Upper lobe of right lung (tissue), 1 donor: ENCODE results near the gene CMIP. TPM values are rescaled to one million over a fixed set of nuclear protein-coding genes. Genes with fewer than 3 reads are reported as not detected.

Experiments used
- ATAC-seq: fragments of 200-7000 bp; cut with Tn5 transposase; one replicate; pipeline ENCODE4 v1.9.1; 2020; ENCODE audit warnings: mild to moderate bottlenecking, moderate library complexity
- DNase-seq: peaks from one replicate; pipeline ENCODE4 v3.0.0-alpha.2; 2020
- H3K27ac ChIP-seq: fragments of 200-600 bp; one replicate; pipeline ENCODE4 v1.8.0; 2022
- H3K27me3 ChIP-seq: fragments of 200-600 bp; one replicate; pipeline ENCODE4 v1.8.0; 2022; ENCODE audit warnings: mild to moderate bottlenecking
- H3K36me3 ChIP-seq: fragments of 200-600 bp; one replicate; pipeline ENCODE4 v1.8.0; 2022
- H3K4me1 ChIP-seq: fragments of 200-600 bp; one replicate; pipeline ENCODE4 v1.8.0; 2022
- H3K4me3 ChIP-seq: fragments of 200-600 bp; one replicate; pipeline ENCODE4 v1.8.0; 2022; ENCODE audit warnings: mild to moderate bottlenecking
- H3K9me3 ChIP-seq: fragments of 200-600 bp; one replicate; pipeline ENCODE4 v1.8.0; 2022
- intact Hi-C: fragments of 100-400 bp; cut with DNase I; formaldehyde crosslinking; loops from one replicate; pipeline ENCODE4 v1.11.0; 2022
- total RNA-seq: library from RNA; stranded (reverse); fragmentation: NEBNext Ultra II Directional; extraction: Animal tissue kit (Norgen Biotek cat#: 25700); gene quantifications from one replicate; pipeline ENCODE4 v1.2.1, GENCODE V29; 2021
- TF ChIP-seq, protein P1 (sequence below): fragments of 200-600 bp; IDR thresholded peaks from one replicate; pipeline ENCODE4 v1.8.0; 2022; ENCODE audit warnings: antibody characterized with exemption
- donor health status: DM: no; HTN: yes; CAD: no; lungs with severe emphysema.

CMIP gene
- total RNA-seq, 1 donor from 2014 or later, result 73.8 TPM

DNA sequence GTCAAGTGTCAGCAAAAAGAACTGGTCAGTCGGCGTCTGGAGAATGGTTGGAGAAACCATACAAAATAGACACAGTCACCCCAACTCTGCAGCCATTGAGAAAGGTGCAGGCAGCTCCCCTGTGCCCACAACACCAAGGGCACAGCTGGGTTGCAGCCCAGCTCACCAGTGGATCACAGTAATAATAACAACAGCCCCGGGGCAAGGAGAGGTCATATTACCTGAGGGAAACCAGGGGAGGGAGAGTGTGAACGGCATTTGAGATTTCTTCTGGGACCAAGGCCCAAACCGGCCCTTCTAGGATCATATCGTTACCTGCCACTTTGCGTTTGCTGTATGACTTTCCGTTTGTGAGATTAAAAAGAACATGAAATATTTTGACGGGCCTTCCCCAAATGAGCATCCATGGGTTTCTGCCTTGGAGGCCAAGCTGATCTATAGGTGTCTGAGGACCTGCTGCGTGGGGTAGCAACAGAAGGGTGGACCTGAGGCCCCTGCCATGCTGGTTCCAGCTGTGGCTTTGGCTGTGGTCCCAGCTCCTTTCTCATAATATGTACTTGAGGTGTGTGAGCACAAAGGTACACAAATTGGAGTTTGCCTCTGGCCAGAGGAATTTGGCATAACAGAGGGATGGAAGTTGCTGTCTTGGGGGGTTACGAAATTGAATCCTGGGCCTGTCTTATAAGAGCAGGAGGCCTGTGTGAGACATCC is 154.6 kb downstream of the CMIP start:
- no peaks in the 10 kb centered on the region for H3K9me3 ChIP-seq
- ATAC-seq (peak; percentile 67), DNase-seq (no peak)
- no peak overlapping the region for H3K4me3 ChIP-seq
- H3K27me3 ChIP-seq, result no peaks in the 10 kb centered on the region
- TF ChIP-seq, protein P1, sequence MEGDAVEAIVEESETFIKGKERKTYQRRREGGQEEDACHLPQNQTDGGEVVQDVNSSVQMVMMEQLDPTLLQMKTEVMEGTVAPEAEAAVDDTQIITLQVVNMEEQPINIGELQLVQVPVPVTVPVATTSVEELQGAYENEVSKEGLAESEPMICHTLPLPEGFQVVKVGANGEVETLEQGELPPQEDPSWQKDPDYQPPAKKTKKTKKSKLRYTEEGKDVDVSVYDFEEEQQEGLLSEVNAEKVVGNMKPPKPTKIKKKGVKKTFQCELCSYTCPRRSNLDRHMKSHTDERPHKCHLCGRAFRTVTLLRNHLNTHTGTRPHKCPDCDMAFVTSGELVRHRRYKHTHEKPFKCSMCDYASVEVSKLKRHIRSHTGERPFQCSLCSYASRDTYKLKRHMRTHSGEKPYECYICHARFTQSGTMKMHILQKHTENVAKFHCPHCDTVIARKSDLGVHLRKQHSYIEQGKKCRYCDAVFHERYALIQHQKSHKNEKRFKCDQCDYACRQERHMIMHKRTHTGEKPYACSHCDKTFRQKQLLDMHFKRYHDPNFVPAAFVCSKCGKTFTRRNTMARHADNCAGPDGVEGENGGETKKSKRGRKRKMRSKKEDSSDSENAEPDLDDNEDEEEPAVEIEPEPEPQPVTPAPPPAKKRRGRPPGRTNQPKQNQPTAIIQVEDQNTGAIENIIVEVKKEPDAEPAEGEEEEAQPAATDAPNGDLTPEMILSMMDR, result no peak
- intact Hi-C loops, result no loop called here
- H3K36me3 ChIP-seq, result no peaks in the 10 kb centered on the region
- peaks cover 14% of the 10 kb centered on the region for H3K4me1 ChIP-seq
- H3K27ac ChIP-seq, result no peak overlapping the region

DNA sequence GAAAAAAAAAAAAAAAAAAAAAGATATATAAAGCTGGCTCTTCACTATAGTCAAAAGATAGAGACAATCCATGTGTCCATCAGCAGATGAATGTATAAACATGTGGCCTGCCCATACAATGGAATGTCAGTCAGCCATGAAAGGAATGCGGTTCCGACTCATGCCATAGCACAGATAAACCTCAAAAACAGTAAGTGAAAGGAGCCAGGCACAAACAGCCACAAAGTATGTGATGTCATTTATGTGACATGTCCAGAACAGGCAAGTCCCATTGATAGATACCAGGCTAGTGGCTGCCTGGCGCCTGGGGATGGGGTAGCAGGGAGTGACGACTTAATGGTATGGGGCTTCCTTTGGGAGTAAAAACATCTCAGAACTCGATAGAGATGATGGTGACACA is 155.7 kb downstream of the CMIP start:
- TF ChIP-seq, protein P1, result no peak
- H3K36me3 ChIP-seq, result no peaks in the 10 kb centered on the region
- peak; percentile 52 for ATAC-seq
- H3K4me3 ChIP-seq, result no peak overlapping the region
- no peaks in the 10 kb centered on the region for H3K9me3 ChIP-seq
- peaks cover 14% of the 10 kb centered on the region for H3K4me1 ChIP-seq
- H3K27ac ChIP-seq, result no peak overlapping the region
- intact Hi-C loops, result no loop called here
- DNase-seq, result no peak
- H3K27me3 ChIP-seq, result no peaks in the 10 kb centered on the region

DNA sequence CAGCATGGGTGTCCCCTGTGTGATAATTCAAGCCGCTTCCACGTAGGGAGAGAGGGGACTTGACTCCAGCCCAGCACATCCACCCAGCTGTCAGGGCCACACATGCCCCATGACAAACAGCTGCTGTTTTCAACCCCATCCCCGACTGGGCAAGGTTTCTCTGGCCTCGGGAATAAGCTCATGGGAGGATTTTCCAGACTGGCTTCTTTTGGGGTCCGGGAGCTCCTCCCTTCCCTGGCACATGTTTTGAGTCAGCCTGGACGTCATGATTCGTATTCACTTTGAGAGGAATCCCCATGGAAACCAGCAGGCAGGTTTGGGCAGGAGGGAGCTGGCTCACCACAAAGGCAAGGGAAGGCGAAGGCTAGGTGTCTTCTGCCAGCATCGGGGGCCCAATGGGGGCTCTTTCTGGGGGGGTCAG is 156.4 kb downstream of the CMIP start:
- ATAC-seq (no peak), DNase-seq (no peak)
- TF ChIP-seq, protein P1, result no peak
- Histone ChIP-seq H3K4me3 (no peak overlapping the region), H3K36me3 (no peaks in the 10 kb centered on the region), H3K4me1 (peaks cover 14% of the 10 kb centered on the region), H3K27ac (no peak overlapping the region), H3K27me3 (no peaks in the 10 kb centered on the region), H3K9me3 (no peaks in the 10 kb centered on the region)
- intact Hi-C loops, result no loop called here

DNA sequence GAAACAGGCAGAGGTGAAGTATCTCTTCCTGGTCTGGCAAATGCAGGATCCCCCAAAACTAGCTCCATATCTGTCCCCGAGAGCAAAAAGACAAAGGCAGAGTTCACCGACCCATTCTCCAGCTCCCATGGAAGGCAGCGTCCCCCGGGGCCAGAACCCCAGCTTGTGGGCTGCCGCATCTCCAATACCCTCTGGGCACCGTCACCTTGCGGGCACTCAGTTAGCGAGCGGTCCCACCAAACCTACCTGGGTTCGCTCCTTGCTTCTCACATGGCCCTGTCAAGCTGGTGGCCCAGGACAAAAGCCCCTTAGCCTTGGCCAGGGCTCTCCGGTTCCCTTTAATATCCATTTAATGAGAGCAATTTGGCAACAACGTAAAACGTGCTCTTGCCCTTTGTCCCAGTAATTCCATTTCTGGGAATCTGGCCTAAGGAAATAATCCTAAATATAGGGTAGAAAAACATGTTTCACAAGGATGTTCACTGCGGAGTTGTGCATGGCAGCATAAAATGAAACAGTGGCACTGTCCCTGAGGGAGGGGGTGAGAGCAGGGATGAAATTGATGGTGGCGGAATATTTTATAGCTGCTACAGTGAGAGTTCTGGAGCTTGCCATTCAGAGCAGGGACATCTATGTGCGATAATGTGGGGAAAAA is 157.1 kb downstream of the CMIP start:
- no peak for DNase-seq

DNA sequence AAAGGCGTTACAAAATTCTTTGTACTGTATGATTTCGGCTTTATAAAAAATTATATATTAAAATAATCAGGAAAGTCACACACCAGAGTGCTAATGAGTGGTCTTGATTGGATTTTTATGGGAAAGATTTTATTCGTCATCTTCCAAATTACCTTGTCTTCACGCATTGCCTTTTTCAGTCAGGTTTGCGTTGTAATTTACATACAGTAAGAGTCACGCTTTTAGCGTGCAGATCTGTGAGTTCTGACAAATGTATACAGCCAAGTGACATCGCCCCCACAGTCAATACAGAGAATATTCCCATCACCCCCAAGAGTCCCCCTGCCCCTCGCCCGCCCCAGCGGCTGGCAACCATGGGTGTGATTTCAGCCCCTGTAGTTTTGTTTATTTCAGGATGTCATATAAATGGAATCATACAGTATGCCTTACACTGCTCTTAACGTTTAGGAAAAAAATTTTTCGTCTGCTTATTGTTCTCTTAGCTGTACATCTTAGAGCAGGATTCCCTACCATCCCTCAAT is 157.7 kb downstream of the CMIP start:
- intact Hi-C loops, result no loop called here
- H3K36me3 ChIP-seq, result no peaks in the 10 kb centered on the region
- no peak for DNase-seq
- H3K4me3 ChIP-seq, result no peak overlapping the region
- TF ChIP-seq, protein P1, result no peak
- no peaks in the 10 kb centered on the region for H3K9me3 ChIP-seq
- H3K27me3 ChIP-seq, result no peaks in the 10 kb centered on the region
- H3K27ac ChIP-seq, result no peak overlapping the region
- H3K4me1 ChIP-seq, result peaks cover 14% of the 10 kb centered on the region
- ATAC-seq, result no peak

More for the DNA sequence above, 157.1 kb downstream of the CMIP start:
- H3K27me3 ChIP-seq, result no peaks in the 10 kb centered on the region
- H3K9me3 ChIP-seq, result no peaks in the 10 kb centered on the region
- H3K27ac ChIP-seq, result no peak overlapping the region
- ATAC-seq, result no peak
- H3K36me3 ChIP-seq, result no peaks in the 10 kb centered on the region
- H3K4me3 ChIP-seq, result no peak overlapping the region
- peaks cover 14% of the 10 kb centered on the region for H3K4me1 ChIP-seq
- intact Hi-C loops, result no loop called here
- TF ChIP-seq, protein P1, result no peak
